Measurements from ENCODE around the gene ZBTB8OS. TPM values are rescaled to one million over a fixed set of nuclear protein-coding genes. Genes with fewer than 3 reads are reported as not detected.

Gene ZBTB8OS
- polyA plus RNA-seq, 1 donor from 2014 or later, result 96.7 TPM

GRCh38 chr1:32686387-32686786, 36.0 kb upstream of the ZBTB8OS start:
- Histone ChIP-seq H3F3A (ENCODE audit: insufficient read depth, low read length, poor library complexity, severe bottlenecking) (no peaks in the 10 kb centered on the region), H3K9ac (ENCODE audit: low read length) (no peak overlapping the region), H2AFZ (ENCODE audit: low read depth, low read length) (no peak overlapping the region), H4K20me1 (ENCODE audit: insufficient read depth) (no peaks in the 10 kb centered on the region), H3K4me2 (ENCODE audit: low read length) (no peak overlapping the region), H3K36me3 (ENCODE audit: insufficient read depth, low read length) (peaks cover 23% of the 10 kb centered on the region), H3K9me3 (ENCODE audit: low read length) (no peaks in the 10 kb centered on the region), H3K4me3 (ENCODE audit: low read length) (no peak overlapping the region), H3K79me2 (replicated peaks; ENCODE audit: insufficient read depth, low read length) (no peaks in the 10 kb centered on the region), H3K27ac (ENCODE audit: low read length) (no peak overlapping the region), H3K9me2 (ENCODE audit: insufficient read depth, low read length) (no peaks in the 10 kb centered on the region), H3K27me3 (ENCODE audit: insufficient read depth, low read depth, low read length) (no peaks in the 10 kb centered on the region)
- TF ChIP-seq POLR2AphosphoS5 (IDR thresholded peaks at IDR 0.05) (no peak), EP300 (conservative IDR thresholded peaks at IDR 0.05; ENCODE audit: poor library complexity, severe bottlenecking) (no peak), SMC3 (conservative IDR thresholded peaks at IDR 0.05; ENCODE audit: poor library complexity) (no peak)
- TF ChIP-seq, protein P1, sequence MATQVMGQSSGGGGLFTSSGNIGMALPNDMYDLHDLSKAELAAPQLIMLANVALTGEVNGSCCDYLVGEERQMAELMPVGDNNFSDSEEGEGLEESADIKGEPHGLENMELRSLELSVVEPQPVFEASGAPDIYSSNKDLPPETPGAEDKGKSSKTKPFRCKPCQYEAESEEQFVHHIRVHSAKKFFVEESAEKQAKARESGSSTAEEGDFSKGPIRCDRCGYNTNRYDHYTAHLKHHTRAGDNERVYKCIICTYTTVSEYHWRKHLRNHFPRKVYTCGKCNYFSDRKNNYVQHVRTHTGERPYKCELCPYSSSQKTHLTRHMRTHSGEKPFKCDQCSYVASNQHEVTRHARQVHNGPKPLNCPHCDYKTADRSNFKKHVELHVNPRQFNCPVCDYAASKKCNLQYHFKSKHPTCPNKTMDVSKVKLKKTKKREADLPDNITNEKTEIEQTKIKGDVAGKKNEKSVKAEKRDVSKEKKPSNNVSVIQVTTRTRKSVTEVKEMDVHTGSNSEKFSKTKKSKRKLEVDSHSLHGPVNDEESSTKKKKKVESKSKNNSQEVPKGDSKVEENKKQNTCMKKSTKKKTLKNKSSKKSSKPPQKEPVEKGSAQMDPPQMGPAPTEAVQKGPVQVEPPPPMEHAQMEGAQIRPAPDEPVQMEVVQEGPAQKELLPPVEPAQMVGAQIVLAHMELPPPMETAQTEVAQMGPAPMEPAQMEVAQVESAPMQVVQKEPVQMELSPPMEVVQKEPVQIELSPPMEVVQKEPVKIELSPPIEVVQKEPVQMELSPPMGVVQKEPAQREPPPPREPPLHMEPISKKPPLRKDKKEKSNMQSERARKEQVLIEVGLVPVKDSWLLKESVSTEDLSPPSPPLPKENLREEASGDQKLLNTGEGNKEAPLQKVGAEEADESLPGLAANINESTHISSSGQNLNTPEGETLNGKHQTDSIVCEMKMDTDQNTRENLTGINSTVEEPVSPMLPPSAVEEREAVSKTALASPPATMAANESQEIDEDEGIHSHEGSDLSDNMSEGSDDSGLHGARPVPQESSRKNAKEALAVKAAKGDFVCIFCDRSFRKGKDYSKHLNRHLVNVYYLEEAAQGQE (IDR thresholded peaks at IDR 0.05; ENCODE audit: borderline replicate concordance), result no peak

DNA sequence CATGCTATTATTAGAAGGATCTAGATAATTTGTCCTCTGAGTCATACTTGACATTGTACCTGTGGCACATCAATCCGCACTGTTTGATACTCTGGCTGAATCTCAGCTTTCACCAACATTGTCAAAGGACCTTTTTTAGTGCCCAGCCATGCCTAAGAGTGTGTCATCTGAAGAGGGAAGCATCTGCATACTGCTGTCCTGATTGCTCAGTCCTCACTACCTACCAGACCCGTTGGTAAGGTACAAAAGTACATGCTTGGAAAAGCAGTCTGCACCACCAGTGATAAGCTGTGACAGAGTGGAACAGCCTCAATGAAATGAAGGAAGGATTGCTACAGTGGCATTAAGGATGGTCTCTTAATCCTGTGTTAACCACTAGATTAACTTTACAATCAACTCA, 35.1 kb upstream of the ZBTB8OS start:
- H3K27ac ChIP-seq (ENCODE audit: low read length), result no peak overlapping the region
- H3K9me2 ChIP-seq (ENCODE audit: insufficient read depth, low read length), result no peaks in the 10 kb centered on the region
- H3K4me2 ChIP-seq (ENCODE audit: low read length), result no peak overlapping the region
- H3K27me3 ChIP-seq (ENCODE audit: insufficient read depth, low read depth, low read length), result no peaks in the 10 kb centered on the region
- no peak overlapping the region for H2AFZ ChIP-seq (ENCODE audit: low read depth, low read length)
- H3K9me3 ChIP-seq (ENCODE audit: low read length), result no peaks in the 10 kb centered on the region
- no peak overlapping the region for H3K9ac ChIP-seq (ENCODE audit: low read length)
- no peaks in the 10 kb centered on the region for H4K20me1 ChIP-seq (ENCODE audit: insufficient read depth)
- no peak overlapping the region for H3K4me3 ChIP-seq (ENCODE audit: low read length)
- H3F3A ChIP-seq (ENCODE audit: insufficient read depth, low read length, poor library complexity, severe bottlenecking), result no peaks in the 10 kb centered on the region
- no peak for TF ChIP-seq EP300 (conservative IDR thresholded peaks at IDR 0.05; ENCODE audit: poor library complexity, severe bottlenecking)
- no peak for TF ChIP-seq RAD21 (conservative IDR thresholded peaks at IDR 0.05)
- TF ChIP-seq TAF1 (IDR thresholded peaks at IDR 0.05; ENCODE audit: low read depth), result no peak
- TF ChIP-seq POLR2AphosphoS5 (IDR thresholded peaks at IDR 0.05), result no peak
- TF ChIP-seq EZH2 (IDR thresholded peaks at IDR 0.05; ENCODE audit: borderline replicate concordance, insufficient read depth, low read length, poor library complexity, severe bottlenecking), result no peak
- H3K36me3 ChIP-seq (ENCODE audit: insufficient read depth, low read length), result peaks cover 23% of the 10 kb centered on the region
- no peaks in the 10 kb centered on the region for H3K79me2 ChIP-seq (replicated peaks; ENCODE audit: insufficient read depth, low read length)

GRCh38 chr1:32684167-32684811, 33.9 kb upstream of the ZBTB8OS start:
- Histone ChIP-seq H3K79me2 (replicated peaks; ENCODE audit: insufficient read depth, low read length) (no peaks in the 10 kb centered on the region), H3K9me3 (ENCODE audit: low read length) (no peaks in the 10 kb centered on the region), H2AFZ (ENCODE audit: low read depth, low read length) (no peak overlapping the region), H3K27ac (ENCODE audit: low read length) (no peak overlapping the region), H4K20me1 (ENCODE audit: insufficient read depth) (no peaks in the 10 kb centered on the region), H3K4me2 (ENCODE audit: low read length) (no peak overlapping the region), H3K9ac (ENCODE audit: low read length) (no peak overlapping the region), H3K4me3 (ENCODE audit: low read length) (no peak overlapping the region), H3K36me3 (ENCODE audit: insufficient read depth, low read length) (peaks cover 23% of the 10 kb centered on the region), H3F3A (ENCODE audit: insufficient read depth, low read length, poor library complexity, severe bottlenecking) (no peaks in the 10 kb centered on the region), H3K9me2 (ENCODE audit: insufficient read depth, low read length) (no peaks in the 10 kb centered on the region), H3K27me3 (ENCODE audit: insufficient read depth, low read depth, low read length) (no peaks in the 10 kb centered on the region)
- TF ChIP-seq RAD21 (conservative IDR thresholded peaks at IDR 0.05) (no peak), EZH2 (IDR thresholded peaks at IDR 0.05; ENCODE audit: borderline replicate concordance, insufficient read depth, low read length, poor library complexity, severe bottlenecking) (no peak)

All from neural cell (in vitro differentiated cells).